B cell (primary cell): Measurements from ENCODE around the gene SAMM50. TPM values are rescaled to one million over a fixed set of nuclear protein-coding genes. Genes with fewer than 3 reads are reported as not detected.

ENCODE experiments used
- ATAC-seq: fragments of 200-7000 bp; cut with Tn5 transposase; one replicate; pipeline ENCODE4 v1.10.0; 2021; ENCODE audit warnings: low read depth, mild to moderate bottlenecking, moderate number of reproducible peaks, moderate library complexity
- CTCF ChIA-PET: fragments of 350-600 bp; sonication (Branson Sonifier 250); formaldehyde crosslinking; loops from one replicate; lab custom pipeline; 2021; ENCODE audit warnings: antibody characterized with exemption, inconsistent platforms; lab: Charles Lee
- POLR2A ChIA-PET: fragments of 350-600 bp; sonication (Branson Sonifier 250); formaldehyde crosslinking; loops from one replicate; lab custom pipeline; 2021; ENCODE audit warnings: antibody characterized with exemption; lab: Charles Lee
- DNase-seq: peaks from one replicate; pipeline ENCODE4 v3.0.0; 2013
- H2AFZ ChIP-seq: 2 replicates; pipeline ENCODE4 v1.6.1; 2012; ENCODE audit warnings: mild to moderate bottlenecking, low read depth, low read length; ENCODE audit not compliant: insufficient read depth, poor library complexity, severe bottlenecking
- H3K27ac ChIP-seq, 2 donors: 1 replicate in 1 of 2; 2 replicates in 1 of 2; pipeline ENCODE4 v1.5.1; 2012 to 2013; ENCODE audit warnings: low read length in 2 of 2, mild to moderate bottlenecking in 2 of 2, moderate library complexity in 1 of 2
- H3K27me3 ChIP-seq, 4 experiments: fragments of 200-600 bp in 1 of 4; sonication (generic) in 1 of 4; replicated peaks in 1 of 4; 1 replicate in 2 of 4; 2 replicates in 2 of 4; pipeline versions ENCODE4 v1.6.1 to v1.7.0; 2013 to 2016; ENCODE audit warnings: low read length in 3 of 4, mild to moderate bottlenecking in 2 of 4, mixed read lengths in 1 of 4, moderate library complexity in 1 of 4; ENCODE audit not compliant: insufficient read depth in 4 of 4, control insufficient read depth in 3 of 4; ENCODE audit errors: control extremely low read depth in 1 of 4
- H3K36me3 ChIP-seq, 2 experiments: replicated peaks in 1 of 2; 1 replicate in 1 of 2; 2 replicates in 1 of 2; pipeline versions ENCODE4 v1.6.1 to v1.7.1; 2013; ENCODE audit warnings: low read length in 1 of 2; ENCODE audit not compliant: insufficient read depth in 2 of 2, control insufficient read depth in 1 of 2; ENCODE audit errors: control extremely low read depth in 1 of 2, extremely low read depth in 1 of 2
- H3K4me1 ChIP-seq, 2 donors: fragments of 200-600 bp in 1 of 2; sonication (generic) in 1 of 2; 1 replicate in 1 of 2; 2 replicates in 1 of 2; pipeline versions ENCODE4 v1.5.1 to v1.6.1; 2013 to 2017; ENCODE audit warnings: low read length in 2 of 2; ENCODE audit not compliant: control insufficient read depth in 2 of 2, insufficient read depth in 2 of 2
- H3K4me2 ChIP-seq: replicated peaks from 2 replicates; pipeline ENCODE3; 2012; ENCODE audit warnings: mild to moderate bottlenecking, low read depth, low read length; ENCODE audit not compliant: poor library complexity, severe bottlenecking
- H3K4me3 ChIP-seq, 5 experiments: fragments of 200-600 bp in 1 of 5; sonication (generic) in 1 of 5; 1 replicate in 3 of 5; 2 replicates in 2 of 5; pipeline versions ENCODE4 v1.5.1 to v1.7.0; 2011 to 2016; ENCODE audit warnings: low read length in 4 of 5, mild to moderate bottlenecking in 4 of 5, low read depth in 2 of 5, control low read depth in 1 of 5, moderate library complexity in 1 of 5; ENCODE audit not compliant: insufficient read depth in 1 of 5; ENCODE audit errors: control extremely low read depth in 1 of 5, extremely low read depth in 1 of 5
- H3K79me2 ChIP-seq: fragments of 200-600 bp; sonication (generic); one replicate; pipeline ENCODE4 v1.6.0; 2016; ENCODE audit warnings: low read length; ENCODE audit not compliant: control insufficient read depth, insufficient read depth
- H3K9ac ChIP-seq: fragments of 200-600 bp; sonication (generic); 2 replicates; pipeline ENCODE4 v1.6.1; 2017; ENCODE audit warnings: mild to moderate bottlenecking, low read length, moderate library complexity
- H3K9me3 ChIP-seq, 3 donors: one replicate each; pipeline versions ENCODE4 v1.6.1 to v1.7.1; 2013; ENCODE audit warnings: low read length in 2 of 3; ENCODE audit not compliant: control insufficient read depth in 2 of 3, insufficient read depth in 1 of 3; ENCODE audit errors: control extremely low read depth in 1 of 3
- H4K20me1 ChIP-seq: 2 replicates; pipeline ENCODE4 v1.6.0; 2012; ENCODE audit warnings: mild to moderate bottlenecking, low read length; ENCODE audit not compliant: insufficient read depth, control insufficient read depth, poor library complexity, severe bottlenecking
- H3K27ac Mint-ChIP-seq: one replicate; pipeline ENCODE4 v1.8.0; 2021; ENCODE audit warnings: mixed read lengths
- H3K27me3 Mint-ChIP-seq: one replicate; pipeline ENCODE4 v1.8.0; 2021; ENCODE audit warnings: mixed read lengths
- H3K4me1 Mint-ChIP-seq: one replicate; pipeline ENCODE4 v1.8.0; 2021; ENCODE audit warnings: mixed read lengths
- H3K4me3 Mint-ChIP-seq: one replicate; pipeline ENCODE4 v1.8.0; 2021; ENCODE audit warnings: mixed read lengths
- H3K9me3 Mint-ChIP-seq: one replicate; pipeline ENCODE4 v1.8.0; 2022; ENCODE audit warnings: mixed read lengths; ENCODE audit not compliant: insufficient read depth
- CTCF ChIP-seq: fragments of 200-600 bp; IDR thresholded peaks from one replicate; pipeline ENCODE4 v1.8.0; 2022; ENCODE audit warnings: antibody characterized with exemption, mild to moderate bottlenecking
- EZH2 ChIP-seq: IDR thresholded peaks from 2 replicates; pipeline ENCODE4 v1.6.1; 2012; ENCODE audit warnings: borderline replicate concordance, low read depth, mild to moderate bottlenecking, moderate library complexity, low read length; ENCODE audit not compliant: insufficient read depth, poor library complexity, severe bottlenecking
- WGBS: methylation state at CpG from one replicate; pipeline ENCODE4 v1.1.5; 2013; ENCODE audit warnings: missing lambda C conversion rate; ENCODE audit not compliant: insufficient coverage; 5-methylcytosine and 5-hydroxymethylcytosine counted together
- intact Hi-C: fragments of 100-400 bp; cut with micrococcal nuclease; formaldehyde crosslinking; loops from one replicate; pipeline ENCODE4 v1.10.0; 2022
- polyA plus RNA-seq: library from polyadenylated mRNA; depleted of rRNA; stranded (reverse); fragments of >200 nt; gene quantifications from 2 replicates; pipeline ENCODE4 v1.2.3, GENCODE V29; 2012
- total RNA-seq, 2 donors: library from RNA; stranded (reverse); fragments of 120-200 nt in 1 of 2; gene quantifications; 1 replicate in 1 of 2; 2 replicates in 1 of 2; pipeline versions ENCODE4 v1.2.3 to v1.2.4, GENCODE V29; 2013 to 2022

The SAMM50 gene
- total and polyA plus RNA-seq, 2 donors (not counting 1 experiment from before 2014, with no cell fraction given): 18.8 to 43.2 TPM

- no peak overlapping the region for H3K27ac Mint-ChIP-seq
- Histone ChIP-seq H2AFZ (no peak overlapping the region), H3K27me3 (no peaks in the 10 kb centered on the region), H3K4me3 (no peak overlapping the region), H3K36me3 (peaks cover 26 to 65% of the 10 kb centered on the region in 2 experiments), H3K27ac (no peak overlapping the region), H3K9ac (no peak overlapping the region), H3K4me2 (no peak overlapping the region), H4K20me1 (no peaks in the 10 kb centered on the region), H3K9me3 (no peaks in the 10 kb centered on the region), H3K79me2 (peaks cover under 1% of the 10 kb centered on the region), H3K4me1 (peaks cover under 1 to 4% of the 10 kb centered on the region in 2 donors)
- intact Hi-C loops: no loop called here
- H3K4me1 Mint-ChIP-seq: peaks cover 3% of the 10 kb centered on the region
- ATAC-seq (no peak), DNase-seq (no peak)
- ChIA-PET POLR2A (no interaction called here), CTCF (interaction anchor here (16.2 kb wide), 1 partner anchor 96 kb away, joined by 691 read pairs; no protein-coding TSS in a partner anchor)
- H3K4me3 Mint-ChIP-seq: no peak overlapping the region
- WGBS: 94% methylated on average over 7 of the region's 8 CpGs
- H3K27me3 Mint-ChIP-seq: no peaks in the 10 kb centered on the region
- no peak for TF ChIP-seq EZH2
- no peak for TF ChIP-seq CTCF
- H3K9me3 Mint-ChIP-seq: no peaks in the 10 kb centered on the region
These were observed 33.0 kb downstream of the SAMM50 start for GRCh38 chr22:43988116-43988820.

DNA sequence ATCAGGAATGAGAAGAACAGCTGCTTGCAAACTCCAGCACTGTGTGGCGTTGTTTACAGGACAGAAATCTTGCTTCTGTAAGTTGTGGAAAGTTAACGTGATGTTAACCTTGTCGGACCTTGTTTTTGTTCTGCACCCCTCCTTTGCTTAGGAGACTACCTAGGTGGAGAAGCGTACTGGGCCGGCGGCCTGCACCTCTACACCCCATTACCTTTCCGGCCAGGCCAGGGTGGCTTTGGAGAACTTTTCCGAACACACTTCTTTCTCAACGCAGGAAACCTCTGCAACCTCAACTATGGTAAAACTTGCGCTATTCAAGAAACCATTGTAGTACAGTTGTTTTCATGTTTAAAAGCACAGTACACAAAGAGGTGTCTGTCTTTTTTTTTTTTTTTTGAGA is 33.7 kb downstream of the SAMM50 start:
- Histone ChIP-seq H3K27me3 (no peaks in the 10 kb centered on the region), H2AFZ (no peak overlapping the region), H3K27ac (no peak overlapping the region), H3K4me2 (no peak overlapping the region), H3K9ac (no peak overlapping the region), H3K36me3 (peaks cover 26 to 60% of the 10 kb centered on the region in 2 experiments), H3K4me3 (no peak overlapping the region), H4K20me1 (peaks cover 6% of the 10 kb centered on the region), H3K4me1 (peaks cover 6 to 11% of the 10 kb centered on the region in 2 donors), H3K9me3 (no peaks in the 10 kb centered on the region), H3K79me2 (peaks cover 6% of the 10 kb centered on the region)
- TF ChIP-seq EZH2 (no peak), CTCF (no peak)
- no peak overlapping the region for H3K4me3 Mint-ChIP-seq
- intact Hi-C loops: no loop called here
- 100% methylated on average over 3 of the region's 10 CpGs for WGBS
- DNase-seq (no peak), ATAC-seq (no peak)
- POLR2A ChIA-PET: no interaction called here
- no peaks in the 10 kb centered on the region for H3K27me3 Mint-ChIP-seq
- H3K4me1 Mint-ChIP-seq: peaks cover 9% of the 10 kb centered on the region
- H3K27ac Mint-ChIP-seq: no peak overlapping the region
- CTCF ChIA-PET: interaction anchor here (0.9 to 16.2 kb wide), 2 partner anchors 96 to 578 kb away, joined by 3 to 691 read pairs; no protein-coding TSS in a partner anchor
- no peaks in the 10 kb centered on the region for H3K9me3 Mint-ChIP-seq
